Stimulated activated naive CD4-positive, alpha-beta T cell (primary cell): Measurements from ENCODE around the gene GFOD2.
"Not testable (repeated sequence)": the region's sequence is repeated elsewhere in the genome, so short reads cannot be mapped to it uniquely, and the experiment has no call there.

Experiments
- DNase-seq, 6 experiments: peaks; one replicate each; lab custom pipeline; 2025; lab: John Stamatoyannopoulos, UW

Gene GFOD2

GRCh38 chr16:67719048-67719777 is at the start of gene GFOD2:
Gene GFOD2, minus strand, starts transcription at chr16:67719316. Its CDS starts 33,601 bp downstream, at chr16:67685715.
- DNase-seq, result peak; percentile 89 to 98 (median 96)

- no peak for DNase-seq
Observed at GRCh38 chr16:67767953-67768352, 48.8 kb upstream of the GFOD2 start.

GRCh38 chr16:67766291-67766690 is 47.2 kb upstream of the GFOD2 start:
- no peak for DNase-seq

- DNase-seq, result no peak
Observed at GRCh38 chr16:67764158-67764667, 45.1 kb upstream of the GFOD2 start.

- DNase-seq, result no peak
Observed at GRCh38 chr16:67763066-67763465, 44.0 kb upstream of the GFOD2 start.

- no peak for DNase-seq
Observed at GRCh38 chr16:67762385-67762784, 43.3 kb upstream of the GFOD2 start.

GRCh38 chr16:67761924-67762323 is 42.8 kb upstream of the GFOD2 start:
- no peak for DNase-seq

GRCh38 chr16:67760956-67761230 is 41.8 kb upstream of the GFOD2 start:
- no peak for DNase-seq

GRCh38 chr16:67760206-67760955 is 41.3 kb upstream of the GFOD2 start:
- no peak for DNase-seq

- DNase-seq, result no peak
Observed at GRCh38 chr16:67758966-67759365, 39.9 kb upstream of the GFOD2 start.

- no peak for DNase-seq
Observed at GRCh38 chr16:67758006-67758405, 38.9 kb upstream of the GFOD2 start.

- no peak for DNase-seq
Observed at GRCh38 chr16:67752641-67753040, 33.5 kb upstream of the GFOD2 start.

- DNase-seq, result not testable (repeated sequence)
Observed at GRCh38 chr16:67751331-67751730, 32.2 kb upstream of the GFOD2 start.

- DNase-seq, result no peak
Observed at GRCh38 chr16:67750466-67750865, 31.4 kb upstream of the GFOD2 start.

GRCh38 chr16:67749436-67750078 is 30.4 kb upstream of the GFOD2 start:
- no peak for DNase-seq

- no peak for DNase-seq
Observed at GRCh38 chr16:67748834-67749233, 29.7 kb upstream of the GFOD2 start.

GRCh38 chr16:67746846-67747245 is 27.7 kb upstream of the GFOD2 start:
- DNase-seq, result no peak

GRCh38 chr16:67741118-67741517 is 22.0 kb upstream of the GFOD2 start:
- no peak for DNase-seq

- DNase-seq, result no peak
Observed at GRCh38 chr16:67740391-67740790, 21.3 kb upstream of the GFOD2 start.

- no peak for DNase-seq
Observed at GRCh38 chr16:67736858-67737257, 17.7 kb upstream of the GFOD2 start.

GRCh38 chr16:67734731-67735201 is 15.7 kb upstream of the GFOD2 start:
- DNase-seq, result no peak

GRCh38 chr16:67733734-67734470 is 14.8 kb upstream of the GFOD2 start:
- DNase-seq, result no peak
